ENCODE data around the gene ANKS6. TPM values are rescaled to one million over a fixed set of nuclear protein-coding genes. Genes with fewer than 3 reads are reported as not detected.

Gene ANKS6
- total and polyA plus RNA-seq, 9 of the 15 experiments (the other 6 are each of a cell fraction or from before 2014, with no cell fraction given), result 9.9 to 74.5 (median 36.9) TPM

DNA sequence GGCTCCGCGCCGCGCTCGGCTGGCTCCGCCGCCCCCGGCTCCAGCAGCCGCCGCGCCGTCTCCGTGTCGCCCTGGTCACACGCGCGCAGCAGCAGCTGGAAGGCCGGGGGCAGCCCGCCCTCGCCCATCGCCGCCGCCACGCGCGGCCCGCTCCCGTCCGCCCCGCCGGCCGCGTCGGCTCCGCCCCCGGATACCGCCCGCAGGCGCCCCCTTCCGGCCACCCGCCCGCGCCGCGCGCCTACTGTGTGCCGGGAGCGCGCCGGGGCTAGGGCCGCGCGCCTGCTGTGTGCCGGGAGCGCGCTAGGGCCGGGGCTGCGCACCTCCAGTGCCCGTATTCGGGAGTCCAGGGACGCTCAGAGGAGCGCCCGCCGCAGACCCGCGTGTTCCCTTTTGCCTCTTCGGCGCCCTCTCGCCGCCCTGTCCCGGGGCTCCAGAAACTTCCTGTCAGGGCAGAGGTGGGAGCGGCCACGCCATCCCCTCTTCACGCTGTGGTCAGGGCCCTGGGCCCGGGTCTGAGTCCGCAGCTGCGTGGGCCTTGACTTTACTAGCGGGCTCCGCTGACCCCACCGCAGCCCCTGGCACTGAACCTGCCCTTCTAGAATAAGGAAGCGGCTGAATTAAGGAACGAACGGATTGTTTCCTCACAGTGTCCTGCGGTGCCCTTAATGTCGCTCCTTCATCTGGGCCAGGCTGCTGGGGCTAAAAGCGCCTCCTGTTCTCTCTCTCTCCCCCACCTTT, at the start of gene ANKS6 (continued):
- TF ChIP-seq, protein P1, sequence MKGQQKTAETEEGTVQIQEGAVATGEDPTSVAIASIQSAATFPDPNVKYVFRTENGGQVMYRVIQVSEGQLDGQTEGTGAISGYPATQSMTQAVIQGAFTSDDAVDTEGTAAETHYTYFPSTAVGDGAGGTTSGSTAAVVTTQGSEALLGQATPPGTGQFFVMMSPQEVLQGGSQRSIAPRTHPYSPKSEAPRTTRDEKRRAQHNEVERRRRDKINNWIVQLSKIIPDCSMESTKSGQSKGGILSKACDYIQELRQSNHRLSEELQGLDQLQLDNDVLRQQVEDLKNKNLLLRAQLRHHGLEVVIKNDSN (CRISPR knock-in tag; IDR thresholded peaks at IDR 0.05), result no peak
- peak; percentile 64; the same call in 1 of the 2 replicates for TF ChIP-seq PHF8 (IDR thresholded peaks at IDR 0.05; ENCODE audit: borderline replicate concordance, low read length)
- no peak for TF ChIP-seq ZNF445 (CRISPR knock-in tag; IDR thresholded peaks at IDR 0.05; ENCODE audit: low read depth)
- TF ChIP-seq HDAC6 (IDR thresholded peaks at IDR 0.05; ENCODE audit: low read depth, low read length), result no peak
- no peak for TF ChIP-seq XRCC5 (IDR thresholded peaks at IDR 0.05; ENCODE audit: low read depth, low read length)
- TF ChIP-seq HNRNPH1 (optimal IDR thresholded peaks at IDR 0.05; ENCODE audit: low read depth, low read length), result no peak
- TF ChIP-seq, protein P2, sequence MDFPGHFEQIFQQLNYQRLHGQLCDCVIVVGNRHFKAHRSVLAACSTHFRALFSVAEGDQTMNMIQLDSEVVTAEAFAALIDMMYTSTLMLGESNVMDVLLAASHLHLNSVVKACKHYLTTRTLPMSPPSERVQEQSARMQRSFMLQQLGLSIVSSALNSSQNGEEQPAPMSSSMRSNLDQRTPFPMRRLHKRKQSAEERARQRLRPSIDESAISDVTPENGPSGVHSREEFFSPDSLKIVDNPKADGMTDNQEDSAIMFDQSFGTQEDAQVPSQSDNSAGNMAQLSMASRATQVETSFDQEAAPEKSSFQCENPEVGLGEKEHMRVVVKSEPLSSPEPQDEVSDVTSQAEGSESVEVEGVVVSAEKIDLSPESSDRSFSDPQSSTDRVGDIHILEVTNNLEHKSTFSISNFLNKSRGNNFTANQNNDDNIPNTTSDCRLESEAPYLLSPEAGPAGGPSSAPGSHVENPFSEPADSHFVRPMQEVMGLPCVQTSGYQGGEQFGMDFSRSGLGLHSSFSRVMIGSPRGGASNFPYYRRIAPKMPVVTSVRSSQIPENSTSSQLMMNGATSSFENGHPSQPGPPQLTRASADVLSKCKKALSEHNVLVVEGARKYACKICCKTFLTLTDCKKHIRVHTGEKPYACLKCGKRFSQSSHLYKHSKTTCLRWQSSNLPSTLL (IDR thresholded peaks at IDR 0.05), result no peak
- no peak for TF ChIP-seq SMAD3 (CRISPR knock-in tag; conservative IDR thresholded peaks at IDR 0.05)
- no peak for TF ChIP-seq FOS (IDR thresholded peaks at IDR 0.05; ENCODE audit: extremely low read depth, insufficient read length)
- TF ChIP-seq, protein P3, sequence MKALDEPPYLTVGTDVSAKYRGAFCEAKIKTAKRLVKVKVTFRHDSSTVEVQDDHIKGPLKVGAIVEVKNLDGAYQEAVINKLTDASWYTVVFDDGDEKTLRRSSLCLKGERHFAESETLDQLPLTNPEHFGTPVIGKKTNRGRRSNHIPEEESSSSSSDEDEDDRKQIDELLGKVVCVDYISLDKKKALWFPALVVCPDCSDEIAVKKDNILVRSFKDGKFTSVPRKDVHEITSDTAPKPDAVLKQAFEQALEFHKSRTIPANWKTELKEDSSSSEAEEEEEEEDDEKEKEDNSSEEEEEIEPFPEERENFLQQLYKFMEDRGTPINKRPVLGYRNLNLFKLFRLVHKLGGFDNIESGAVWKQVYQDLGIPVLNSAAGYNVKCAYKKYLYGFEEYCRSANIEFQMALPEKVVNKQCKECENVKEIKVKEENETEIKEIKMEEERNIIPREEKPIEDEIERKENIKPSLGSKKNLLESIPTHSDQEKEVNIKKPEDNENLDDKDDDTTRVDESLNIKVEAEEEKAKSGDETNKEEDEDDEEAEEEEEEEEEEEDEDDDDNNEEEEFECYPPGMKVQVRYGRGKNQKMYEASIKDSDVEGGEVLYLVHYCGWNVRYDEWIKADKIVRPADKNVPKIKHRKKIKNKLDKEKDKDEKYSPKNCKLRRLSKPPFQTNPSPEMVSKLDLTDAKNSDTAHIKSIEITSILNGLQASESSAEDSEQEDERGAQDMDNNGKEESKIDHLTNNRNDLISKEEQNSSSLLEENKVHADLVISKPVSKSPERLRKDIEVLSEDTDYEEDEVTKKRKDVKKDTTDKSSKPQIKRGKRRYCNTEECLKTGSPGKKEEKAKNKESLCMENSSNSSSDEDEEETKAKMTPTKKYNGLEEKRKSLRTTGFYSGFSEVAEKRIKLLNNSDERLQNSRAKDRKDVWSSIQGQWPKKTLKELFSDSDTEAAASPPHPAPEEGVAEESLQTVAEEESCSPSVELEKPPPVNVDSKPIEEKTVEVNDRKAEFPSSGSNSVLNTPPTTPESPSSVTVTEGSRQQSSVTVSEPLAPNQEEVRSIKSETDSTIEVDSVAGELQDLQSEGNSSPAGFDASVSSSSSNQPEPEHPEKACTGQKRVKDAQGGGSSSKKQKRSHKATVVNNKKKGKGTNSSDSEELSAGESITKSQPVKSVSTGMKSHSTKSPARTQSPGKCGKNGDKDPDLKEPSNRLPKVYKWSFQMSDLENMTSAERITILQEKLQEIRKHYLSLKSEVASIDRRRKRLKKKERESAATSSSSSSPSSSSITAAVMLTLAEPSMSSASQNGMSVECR (CRISPR knock-in tag; IDR thresholded peaks at IDR 0.05), result no peak
- no peak for TF ChIP-seq DPF2 (IDR thresholded peaks at IDR 0.05)
- TF ChIP-seq NCOA2 (IDR thresholded peaks at IDR 0.05; ENCODE audit: partially characterized antibody in 2 of 2), result no peak
- no peak for TF ChIP-seq PTBP1 (IDR thresholded peaks at IDR 0.05; ENCODE audit: low read depth, low read length)
- TF ChIP-seq SRSF3 (IDR thresholded peaks at IDR 0.05; ENCODE audit: insufficient read depth, low read length), result no peak
- TF ChIP-seq, protein P4, sequence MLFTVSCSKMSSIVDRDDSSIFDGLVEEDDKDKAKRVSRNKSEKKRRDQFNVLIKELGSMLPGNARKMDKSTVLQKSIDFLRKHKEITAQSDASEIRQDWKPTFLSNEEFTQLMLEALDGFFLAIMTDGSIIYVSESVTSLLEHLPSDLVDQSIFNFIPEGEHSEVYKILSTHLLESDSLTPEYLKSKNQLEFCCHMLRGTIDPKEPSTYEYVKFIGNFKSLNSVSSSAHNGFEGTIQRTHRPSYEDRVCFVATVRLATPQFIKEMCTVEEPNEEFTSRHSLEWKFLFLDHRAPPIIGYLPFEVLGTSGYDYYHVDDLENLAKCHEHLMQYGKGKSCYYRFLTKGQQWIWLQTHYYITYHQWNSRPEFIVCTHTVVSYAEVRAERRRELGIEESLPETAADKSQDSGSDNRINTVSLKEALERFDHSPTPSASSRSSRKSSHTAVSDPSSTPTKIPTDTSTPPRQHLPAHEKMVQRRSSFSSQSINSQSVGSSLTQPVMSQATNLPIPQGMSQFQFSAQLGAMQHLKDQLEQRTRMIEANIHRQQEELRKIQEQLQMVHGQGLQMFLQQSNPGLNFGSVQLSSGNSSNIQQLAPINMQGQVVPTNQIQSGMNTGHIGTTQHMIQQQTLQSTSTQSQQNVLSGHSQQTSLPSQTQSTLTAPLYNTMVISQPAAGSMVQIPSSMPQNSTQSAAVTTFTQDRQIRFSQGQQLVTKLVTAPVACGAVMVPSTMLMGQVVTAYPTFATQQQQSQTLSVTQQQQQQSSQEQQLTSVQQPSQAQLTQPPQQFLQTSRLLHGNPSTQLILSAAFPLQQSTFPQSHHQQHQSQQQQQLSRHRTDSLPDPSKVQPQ (CRISPR knock-in tag; IDR thresholded peaks at IDR 0.05; ENCODE audit: borderline replicate concordance), result no peak
- TF ChIP-seq SMAD4 (CRISPR knock-in tag; conservative IDR thresholded peaks at IDR 0.05), result peak; percentile 96
- TF ChIP-seq ZFP36 (IDR thresholded peaks at IDR 0.05; ENCODE audit: low read depth, low read length, partially characterized antibody), result no peak
- TF ChIP-seq RBFOX2 (IDR thresholded peaks at IDR 0.05; ENCODE audit: low read depth, low read length), result peak; percentile 80

Data from K562 (cell line).